ENCODE measurements around the gene CFAP92.

- no peak for TF ChIP-seq EZH2 (IDR thresholded peaks at IDR 0.05; ENCODE audit: borderline replicate concordance, low read length)
- TF ChIP-seq CTCF (IDR thresholded peaks at IDR 0.05; ENCODE audit: low read length) = no peak
These were observed 70.3 kb downstream of the CFAP92 start for GRCh38 chr3:128923576-128923975.

Data from OCI-LY1 (cell line).